Coronary artery (tissue), 2 donors: ENCODE results near the gene WDR64.

ENCODE experiments used
- DNase-seq: peaks from one replicate; pipeline ENCODE4 v3.0.0-alpha.2; 2017; ENCODE audit warnings: low spot score
- H3K27ac ChIP-seq, 2 donors: fragments of 200-600 bp; sonication (generic); one replicate each; pipeline ENCODE4 v1.5.1; 2016 to 2019
- H3K4me3 ChIP-seq: fragments of 200-600 bp; sonication (generic); 2 replicates; pipeline ENCODE4 v1.5.1; 2016; ENCODE audit warnings: mild to moderate bottlenecking, moderate library complexity
- CTCF ChIP-seq: fragments of 200-600 bp; sonication (generic); IDR thresholded peaks from one replicate; pipeline ENCODE4 v1.5.1; 2019; ENCODE audit warnings: antibody characterized with exemption

The WDR64 gene

GRCh38 chr1:241682921-241683320 lies 30.8 kb downstream of the WDR64 start:
- no peak for DNase-seq
- Histone ChIP-seq H3K27ac (no peak overlapping the region), H3K4me3 (no peak overlapping the region)
- TF ChIP-seq CTCF: no peak

- TF ChIP-seq CTCF: no peak
- H3K27ac ChIP-seq: no peak overlapping the region
- H3K4me3 ChIP-seq: no peak overlapping the region
- no peak for DNase-seq
Measured at GRCh38 chr1:241684108-241684507, 32.0 kb downstream of the WDR64 start.

- no peak for DNase-seq
- H3K4me3 ChIP-seq: no peak overlapping the region
- TF ChIP-seq CTCF: no peak
- no peak overlapping the region for H3K27ac ChIP-seq
Measured at GRCh38 chr1:241688940-241689368, 36.9 kb downstream of the WDR64 start.

GRCh38 chr1:241695246-241696171 lies 43.4 kb downstream of the WDR64 start:
- no peak overlapping the region for H3K4me3 ChIP-seq
- peak overlapping the region in 1 of 2 donors; percentile 70 for H3K27ac ChIP-seq
- TF ChIP-seq CTCF: no peak
- no peak for DNase-seq

GRCh38 chr1:241696172-241696814 lies 44.2 kb downstream of the WDR64 start:
- TF ChIP-seq CTCF: no peak
- H3K4me3 ChIP-seq: no peak overlapping the region
- DNase-seq: no peak
- no peak overlapping the region for H3K27ac ChIP-seq

- no peak for TF ChIP-seq CTCF
- no peak overlapping the region for H3K27ac ChIP-seq
- DNase-seq: no peak
- H3K4me3 ChIP-seq: no peak overlapping the region
Measured at GRCh38 chr1:241696815-241697639, 44.9 kb downstream of the WDR64 start.
